T-cell (primary cell): ENCODE data around the gene MTARC1. TPM values are rescaled to one million over a fixed set of nuclear protein-coding genes. Genes with fewer than 3 reads are reported as not detected.

ENCODE experiments used
- ATAC-seq, 4 experiments: fragments of 200-7000 bp in 3 of 4; fragments of 150-1000 bp in 1 of 4; cut with Tn5 transposase; replicated peaks in 1 of 4; 1 replicate in 3 of 4; 2 replicates in 1 of 4; pipeline ENCODE4 v1.10.0; 2021; ENCODE audit warnings: moderate library complexity in 3 of 4, mild to moderate bottlenecking in 2 of 4, moderate number of reproducible peaks in 1 of 4
- CTCF ChIA-PET, 2 donors: fragments of 300-600 bp; sonication (Branson Sonifier 250); formaldehyde crosslinking; loops; one replicate each; lab custom pipeline; 2022; ENCODE audit warnings: antibody characterized with exemption in 2 of 2; lab: Charles Lee
- POLR2A ChIA-PET, 2 donors: fragments of 300-600 bp; sonication (Branson Sonifier 250); formaldehyde crosslinking; loops; one replicate each; lab custom pipeline; 2022; ENCODE audit warnings: antibody characterized with exemption in 2 of 2; lab: Charles Lee
- DNase-seq, 35 experiments: peaks; one replicate each; pipeline versions ENCODE4 v3.0.0 to v3.0.0-alpha.2; 2013 to 2023
- H3K27ac ChIP-seq: one replicate; pipeline ENCODE4 v1.5.1; 2013; ENCODE audit warnings: low read length
- H3K27me3 ChIP-seq, 2 experiments: replicated peaks in 1 of 2; 1 replicate in 1 of 2; 2 replicates in 1 of 2; pipeline versions ENCODE4 v1.6.1 to v1.7.0; 2013; ENCODE audit warnings: low read length in 1 of 2, mixed read lengths in 1 of 2; ENCODE audit not compliant: control insufficient read depth in 2 of 2, insufficient read depth in 2 of 2; ENCODE audit errors: extremely low read depth in 1 of 2
- H3K36me3 ChIP-seq, 2 donors: 1 replicate in 1 of 2; 2 replicates in 1 of 2; pipeline versions ENCODE4 v1.6.1 to v1.7.0; 2013; ENCODE audit warnings: low read length in 1 of 2; ENCODE audit not compliant: control insufficient read depth in 2 of 2, insufficient read depth in 1 of 2; ENCODE audit errors: extremely low read depth in 1 of 2
- H3K4me1 ChIP-seq, 2 experiments: 1 replicate in 1 of 2; 2 replicates in 1 of 2; pipeline versions ENCODE4 v1.6.1 to v1.7.0; 2013; ENCODE audit warnings: low read length in 2 of 2, mixed read lengths in 1 of 2; ENCODE audit not compliant: insufficient read depth in 2 of 2, control insufficient read depth in 1 of 2; ENCODE audit errors: extremely low read depth in 1 of 2
- H3K4me3 ChIP-seq, 2 donors: 1 replicate in 1 of 2; 2 replicates in 1 of 2; pipeline versions ENCODE4 v1.5.1 to v1.7.0; 2013; ENCODE audit warnings: mild to moderate bottlenecking in 2 of 2, low read length in 1 of 2, moderate library complexity in 1 of 2; ENCODE audit not compliant: control insufficient read depth in 1 of 2; ENCODE audit errors: extremely low read depth in 1 of 2
- H3K9me3 ChIP-seq: 2 replicates; pipeline ENCODE4 v1.7.0; 2013
- H3K27ac Mint-ChIP-seq, 2 donors: one replicate each; pipeline ENCODE4 v1.8.0; 2020 to 2021; ENCODE audit warnings: mild to moderate bottlenecking in 2 of 2, mixed read lengths in 2 of 2
- H3K27me3 Mint-ChIP-seq, 2 donors: one replicate each; pipeline ENCODE4 v1.8.0; 2021 to 2022; ENCODE audit warnings: mixed read lengths in 2 of 2
- H3K36me3 Mint-ChIP-seq: one replicate; pipeline ENCODE4 v1.8.0; 2021; ENCODE audit warnings: mixed read lengths
- H3K4me1 Mint-ChIP-seq, 3 donors: one replicate each; pipeline ENCODE4 v1.8.0; 2020 to 2022; ENCODE audit warnings: mixed read lengths in 3 of 3, mild to moderate bottlenecking in 1 of 3
- H3K4me3 Mint-ChIP-seq, 3 donors: one replicate each; pipeline ENCODE4 v1.8.0; 2020 to 2022; ENCODE audit warnings: mild to moderate bottlenecking in 3 of 3, mixed read lengths in 3 of 3, moderate library complexity in 3 of 3
- H3K9me3 Mint-ChIP-seq, 3 donors: one replicate each; pipeline ENCODE4 v1.8.0; 2020 to 2022; ENCODE audit warnings: mixed read lengths in 3 of 3
- WGBS: methylation state at CpG from one replicate; pipeline ENCODE4 v1.1.5; 2013; ENCODE audit warnings: missing lambda C conversion rate; ENCODE audit not compliant: insufficient coverage; 5-methylcytosine and 5-hydroxymethylcytosine counted together
- total RNA-seq, 35 experiments: library from RNA in 6 of 35; stranded (reverse) in 6 of 35; fragments of 120-200 nt in 1 of 35; gene quantifications; one replicate each; pipeline versions ENCODE4 v1.2.1 to v1.2.4 and lab custom pipeline; 2013 to 2026

MTARC1 gene
- total RNA-seq, 5 donors from 2014 or later (not counting 1 experiment from before 2014, with no cell fraction given) = 0.03 to 0.09 TPM; not detected in 3

- Mint-ChIP-seq H3K36me3 (no peaks in the 10 kb centered on the region), H3K9me3 (no peaks in the 10 kb centered on the region), H3K4me3 (no peak overlapping the region), H3K4me1 (no peaks in the 10 kb centered on the region), H3K27ac (no peak overlapping the region), H3K27me3 (peaks cover 19 to 23% of the 10 kb centered on the region in 2 donors)
- 94% methylated on average over 3 of the region's 4 CpGs for WGBS
- no peak for ATAC-seq
- Histone ChIP-seq H3K9me3 (no peaks in the 10 kb centered on the region), H3K36me3 (no peaks in the 10 kb centered on the region), H3K4me3 (no peak overlapping the region), H3K27me3 (peaks cover 0 to 4% of the 10 kb centered on the region in 2 experiments), H3K4me1 (no peaks in the 10 kb centered on the region), H3K27ac (no peak overlapping the region)
- CTCF ChIA-PET = no interaction called here
- DNase-seq = no peak
- POLR2A ChIA-PET = no interaction called here
These were observed 42.4 kb downstream of the MTARC1 start for GRCh38 chr1:220828950-220829586.

GRCh38 chr1:220833436-220833835, 46.7 kb downstream of the MTARC1 start:
- 100% methylated on average over 2 of the region's 2 CpGs for whole genome bisulfite sequencing
- ChIA-PET POLR2A (no interaction called here), CTCF (no interaction called here)
- ATAC-seq (no peak), DNase-seq (no peak)
- Mint-ChIP-seq H3K27ac (no peak overlapping the region), H3K4me3 (no peak overlapping the region), H3K9me3 (no peaks in the 10 kb centered on the region), H3K36me3 (no peaks in the 10 kb centered on the region), H3K4me1 (no peaks in the 10 kb centered on the region), H3K27me3 (peaks cover 0 to 13% of the 10 kb centered on the region in 2 donors)
- Histone ChIP-seq H3K27ac (no peak overlapping the region), H3K4me1 (no peaks in the 10 kb centered on the region), H3K27me3 (no peaks in the 10 kb centered on the region), H3K9me3 (no peaks in the 10 kb centered on the region), H3K4me3 (no peak overlapping the region), H3K36me3 (no peaks in the 10 kb centered on the region)

GRCh38 chr1:220834155-220834870, 47.6 kb downstream of the MTARC1 start:
- H3K27ac Mint-ChIP-seq = no peak overlapping the region
- H3K9me3 Mint-ChIP-seq = no peaks in the 10 kb centered on the region
- H3K4me1 ChIP-seq = no peaks in the 10 kb centered on the region
- WGBS = 77% methylated on average over 1 of the region's 4 CpGs
- no peaks in the 10 kb centered on the region for H3K4me1 Mint-ChIP-seq
- no peaks in the 10 kb centered on the region for H3K27me3 ChIP-seq
- ChIA-PET POLR2A (no interaction called here), CTCF (interaction anchor here in 1 of 2 donors (0.6 kb wide), 1 partner anchor 11 kb away, joined by 3 read pairs; no protein-coding TSS in a partner anchor)
- H3K27me3 Mint-ChIP-seq = peaks cover 0 to 13% of the 10 kb centered on the region in 2 donors
- no peaks in the 10 kb centered on the region for H3K36me3 ChIP-seq
- H3K27ac ChIP-seq = no peak overlapping the region
- H3K9me3 ChIP-seq = no peaks in the 10 kb centered on the region
- no peaks in the 10 kb centered on the region for H3K36me3 Mint-ChIP-seq
- no peak for ATAC-seq
- H3K4me3 Mint-ChIP-seq = no peak overlapping the region
- DNase-seq = no peak
- no peak overlapping the region for H3K4me3 ChIP-seq

Other genes starting within 250 kb of the MTARC1 start
- gene C1orf115, start 96.5 kb upstream of the MTARC1 start, total RNA-seq = 1 to 10 TPM in 4 of 5 donors, under 1 TPM in 1; 0.45 to 1.6 (median 1.3) TPM
- gene MTARC2, start 38.6 kb upstream of the MTARC1 start, total RNA-seq = under 1 TPM in 3 of 5 donors, not detected in 2; 0.33 to 0.47 (median 0.41) TPM
- gene HLX, start 92.5 kb downstream of the MTARC1 start, total RNA-seq = under 1 TPM in 4 of 5 donors, not detected in 1; 0.18 to 0.46 (median 0.37) TPM